ENCODE data around the gene BTBD9. TPM values are rescaled to one million over a fixed set of nuclear protein-coding genes. Genes with fewer than 3 reads are reported as not detected.

Gene BTBD9
- total and polyA plus RNA-seq, 9 of the 15 experiments (the other 6 are each of a cell fraction or from before 2014, with no cell fraction given): 0.08 to 1.6 (median 0.58) TPM

GRCh38 chr6:38404900-38405556, 234.7 kb downstream of the BTBD9 start:
- Histone ChIP-seq H3K4me3 (no peak overlapping the region), H3K9me3 (replicated peaks; ENCODE audit: control insufficient read depth, insufficient read depth, low read depth, low read length) (no peaks in the 10 kb centered on the region), H3K9me1 (ENCODE audit: control insufficient read depth, insufficient read depth, low read length) (no peaks in the 10 kb centered on the region), H2AFZ (ENCODE audit: low read depth, low read length) (no peak overlapping the region), H3K9ac (ENCODE audit: insufficient read depth in 1 of 2, low read depth in 2 of 2, low read length in 2 of 2) (no peak overlapping the region), H3K27ac (ENCODE audit: extremely low read depth, low read depth, low read length) (no peak overlapping the region), H3K4me1 (replicated peaks in 1 of 2; ENCODE audit: control insufficient read depth in 2 of 2, insufficient read depth in 2 of 2, low read length in 2 of 2) (no peaks in the 10 kb centered on the region), H4K20me1 (replicated peaks; ENCODE audit: control insufficient read depth, insufficient read depth, low read length) (no peaks in the 10 kb centered on the region), H3K36me3 (ENCODE audit: control insufficient read depth, insufficient read depth, low read length) (no peaks in the 10 kb centered on the region), H3K79me2 (ENCODE audit: control insufficient read depth, insufficient read depth, low read length) (no peaks in the 10 kb centered on the region), H3K4me2 (ENCODE audit: insufficient read depth, low read length) (no peak overlapping the region), H3K27me3 (ENCODE audit: control insufficient read depth in 2 of 2, insufficient read depth in 2 of 2, low read length in 2 of 2) (no peaks in the 10 kb centered on the region; a peak in 2 of 5 replicates)
- FAIRE-seq: no peak
- ChIA-PET POLR2A (interaction anchor here (0.7 to 1.4 kb wide), 4 partner anchors 8 to 38 kb away, joined by 3 to 4 read pairs (median 3); no protein-coding TSS in a partner anchor), CTCF (ENCODE audit: low intra/inter-chr PET ratio) (no interaction called here)
- 0% methylated on average over 3 of the region's 3 CpGs for WGBS (ENCODE audit: insufficient coverage, low coverage, missing lambda C conversion rate)
- in situ Hi-C loops (cut with MboI): no loop called here
- no peak for ATAC-seq
- no TSS peak for BruUV-seq (replicated peaks)
- intact Hi-C loops (cut with micrococcal nuclease): no loop called here
- no peak for DNase-seq (ENCODE audit: extremely low read depth in 1 of 4, low spot score in 3 of 4)
- TF ChIP-seq ZNF217 (CRISPR knock-in tag; IDR thresholded peaks at IDR 0.05) (no peak), MEIS2 (IDR thresholded peaks at IDR 0.05; ENCODE audit: partially characterized antibody) (no peak), PTBP1 (IDR thresholded peaks at IDR 0.05; ENCODE audit: low read depth, low read length) (no peak), ZBTB49 (CRISPR knock-in tag; IDR thresholded peaks at IDR 0.05; ENCODE audit: borderline replicate concordance) (no peak), ZNF778 (CRISPR knock-in tag; IDR thresholded peaks at IDR 0.05) (no peak), U2AF2 (optimal IDR thresholded peaks at IDR 0.05; ENCODE audit: low read depth, low read length) (no peak), TSHZ1 (CRISPR knock-in tag; IDR thresholded peaks at IDR 0.05) (no peak), MED1 (CRISPR knock-in tag; IDR thresholded peaks at IDR 0.05; ENCODE audit: borderline replicate concordance) (no peak), CHD2 (IDR thresholded peaks at IDR 0.05; ENCODE audit: low read depth, low read length) (no peak)
- TF ChIP-seq, protein P1, sequence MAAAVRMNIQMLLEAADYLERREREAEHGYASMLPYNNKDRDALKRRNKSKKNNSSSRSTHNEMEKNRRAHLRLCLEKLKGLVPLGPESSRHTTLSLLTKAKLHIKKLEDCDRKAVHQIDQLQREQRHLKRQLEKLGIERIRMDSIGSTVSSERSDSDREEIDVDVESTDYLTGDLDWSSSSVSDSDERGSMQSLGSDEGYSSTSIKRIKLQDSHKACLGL (CRISPR knock-in tag; IDR thresholded peaks at IDR 0.05; ENCODE audit: borderline replicate concordance, poor library complexity, severe bottlenecking): no peak
- TF ChIP-seq, protein P2, sequence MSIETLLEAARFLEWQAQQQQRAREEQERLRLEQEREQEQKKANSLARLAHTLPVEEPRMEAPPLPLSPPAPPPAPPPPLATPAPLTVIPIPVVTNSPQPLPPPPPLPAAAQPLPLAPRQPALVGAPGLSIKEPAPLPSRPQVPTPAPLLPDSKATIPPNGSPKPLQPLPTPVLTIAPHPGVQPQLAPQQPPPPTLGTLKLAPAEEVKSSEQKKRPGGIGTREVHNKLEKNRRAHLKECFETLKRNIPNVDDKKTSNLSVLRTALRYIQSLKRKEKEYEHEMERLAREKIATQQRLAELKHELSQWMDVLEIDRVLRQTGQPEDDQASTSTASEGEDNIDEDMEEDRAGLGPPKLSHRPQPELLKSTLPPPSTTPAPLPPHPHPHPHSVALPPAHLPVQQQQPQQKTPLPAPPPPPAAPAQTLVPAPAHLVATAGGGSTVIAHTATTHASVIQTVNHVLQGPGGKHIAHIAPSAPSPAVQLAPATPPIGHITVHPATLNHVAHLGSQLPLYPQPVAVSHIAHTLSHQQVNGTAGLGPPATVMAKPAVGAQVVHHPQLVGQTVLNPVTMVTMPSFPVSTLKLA (conservative IDR thresholded peaks at IDR 0.05): no peak
- TF ChIP-seq, protein P3, sequence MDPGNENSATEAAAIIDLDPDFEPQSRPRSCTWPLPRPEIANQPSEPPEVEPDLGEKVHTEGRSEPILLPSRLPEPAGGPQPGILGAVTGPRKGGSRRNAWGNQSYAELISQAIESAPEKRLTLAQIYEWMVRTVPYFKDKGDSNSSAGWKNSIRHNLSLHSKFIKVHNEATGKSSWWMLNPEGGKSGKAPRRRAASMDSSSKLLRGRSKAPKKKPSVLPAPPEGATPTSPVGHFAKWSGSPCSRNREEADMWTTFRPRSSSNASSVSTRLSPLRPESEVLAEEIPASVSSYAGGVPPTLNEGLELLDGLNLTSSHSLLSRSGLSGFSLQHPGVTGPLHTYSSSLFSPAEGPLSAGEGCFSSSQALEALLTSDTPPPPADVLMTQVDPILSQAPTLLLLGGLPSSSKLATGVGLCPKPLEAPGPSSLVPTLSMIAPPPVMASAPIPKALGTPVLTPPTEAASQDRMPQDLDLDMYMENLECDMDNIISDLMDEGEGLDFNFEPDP (CRISPR knock-in tag; IDR thresholded peaks at IDR 0.05): no peak
